Limb (tissue), 2 donors: ENCODE data around the gene LILRA2.
"Not testable (repeated sequence)": the region's sequence is repeated elsewhere in the genome, so short reads cannot be mapped to it uniquely, and the experiment has no call there.

Experiments
- DNase-seq, 2 donors: peaks; one replicate each; pipeline ENCODE4 v3.0.0-alpha.2; 2016; ENCODE audit errors: extremely low spot score in 2 of 2

Gene LILRA2

DNA sequence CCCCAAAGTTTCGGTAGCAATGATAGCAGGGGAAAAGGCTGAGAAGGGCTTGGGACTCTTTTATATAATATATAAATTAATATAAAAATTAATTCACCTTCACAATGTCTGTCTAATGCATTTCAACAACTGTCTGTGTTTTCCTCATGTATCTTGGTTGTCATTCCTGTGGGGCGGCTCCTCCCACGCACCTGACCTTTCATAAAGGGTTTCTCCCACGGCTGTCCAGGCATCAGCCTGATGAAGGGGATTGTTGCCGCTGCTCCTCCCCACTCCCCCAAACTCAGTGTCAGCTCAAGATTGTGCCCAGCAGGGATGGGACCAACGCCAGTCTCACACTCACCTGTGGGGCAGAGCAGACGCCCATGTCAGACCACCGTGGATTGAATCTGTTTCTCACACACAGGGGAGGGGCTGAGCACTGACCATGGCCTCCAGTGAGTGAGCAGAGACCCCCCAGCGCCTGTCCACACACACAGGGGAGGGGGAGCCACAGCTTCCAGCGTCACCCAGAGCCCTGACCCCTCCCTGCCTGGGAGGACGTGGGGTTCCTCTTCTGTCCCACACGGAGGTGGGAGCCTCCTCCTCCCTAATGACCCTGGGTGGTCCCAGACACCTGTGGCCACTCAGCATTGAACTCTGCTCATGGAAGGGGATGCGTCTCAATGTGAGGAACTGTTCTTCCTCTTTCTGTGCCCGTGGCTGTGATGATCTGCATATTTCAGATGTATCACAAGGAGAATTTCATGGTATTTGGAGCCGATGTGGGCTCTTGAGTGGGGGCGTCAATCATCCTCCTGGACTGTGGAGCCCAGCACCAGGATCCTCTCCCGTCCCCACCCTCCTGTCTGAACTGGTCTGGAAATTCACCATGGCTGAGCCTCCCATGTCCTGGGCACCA is 1.6 kb upstream of the LILRA2 start:
- not testable (repeated sequence) for DNase-seq

DNA sequence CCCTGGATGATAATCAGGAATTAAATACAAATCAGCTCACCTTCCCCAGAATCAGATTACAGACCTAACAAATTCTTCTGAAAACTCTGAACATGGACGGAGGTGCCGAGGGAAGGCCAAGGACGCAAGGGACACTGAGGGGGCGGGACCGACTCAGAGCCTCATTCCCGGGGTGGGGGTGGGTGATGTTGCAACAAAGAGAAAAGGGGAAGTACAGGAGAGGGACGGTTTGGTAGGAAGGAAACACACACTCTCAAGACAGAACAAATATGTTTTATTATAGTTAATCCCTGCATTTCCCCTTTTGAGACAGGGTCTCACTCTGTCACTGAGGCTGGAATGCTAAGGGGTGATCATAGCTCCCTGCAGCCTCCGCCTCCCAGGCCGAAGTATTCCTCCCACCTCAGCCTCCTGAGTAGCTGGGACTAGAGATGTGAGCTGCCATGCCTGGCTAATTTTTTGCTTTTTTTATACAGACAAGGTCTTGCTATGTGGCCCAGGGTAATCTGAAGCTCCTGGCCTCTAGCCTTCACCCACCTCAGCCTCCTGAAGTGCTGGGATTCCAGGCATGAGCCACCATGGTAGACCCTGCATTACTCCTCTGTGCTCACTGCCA is 786 bp upstream of the LILRA2 start:
- no peak for DNase-seq

DNA sequence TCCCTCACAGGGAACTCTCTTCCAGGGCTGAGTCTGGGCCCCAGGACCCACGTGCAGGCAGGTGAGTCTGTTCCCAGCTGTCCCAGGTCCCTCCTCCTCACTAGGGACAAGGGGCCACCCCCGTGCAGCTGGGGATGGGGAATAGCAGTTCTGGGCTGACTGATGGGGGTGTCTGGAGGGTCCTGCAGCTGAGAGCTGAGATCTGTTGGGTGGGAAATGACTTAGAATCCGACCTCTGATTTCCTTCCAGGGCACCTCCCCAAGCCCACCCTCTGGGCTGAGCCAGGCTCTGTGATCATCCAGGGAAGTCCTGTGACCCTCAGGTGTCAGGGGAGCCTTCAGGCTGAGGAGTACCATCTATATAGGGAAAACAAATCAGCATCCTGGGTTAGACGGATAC is 461 bp downstream of the LILRA2 start:
- no peak for DNase-seq

DNA sequence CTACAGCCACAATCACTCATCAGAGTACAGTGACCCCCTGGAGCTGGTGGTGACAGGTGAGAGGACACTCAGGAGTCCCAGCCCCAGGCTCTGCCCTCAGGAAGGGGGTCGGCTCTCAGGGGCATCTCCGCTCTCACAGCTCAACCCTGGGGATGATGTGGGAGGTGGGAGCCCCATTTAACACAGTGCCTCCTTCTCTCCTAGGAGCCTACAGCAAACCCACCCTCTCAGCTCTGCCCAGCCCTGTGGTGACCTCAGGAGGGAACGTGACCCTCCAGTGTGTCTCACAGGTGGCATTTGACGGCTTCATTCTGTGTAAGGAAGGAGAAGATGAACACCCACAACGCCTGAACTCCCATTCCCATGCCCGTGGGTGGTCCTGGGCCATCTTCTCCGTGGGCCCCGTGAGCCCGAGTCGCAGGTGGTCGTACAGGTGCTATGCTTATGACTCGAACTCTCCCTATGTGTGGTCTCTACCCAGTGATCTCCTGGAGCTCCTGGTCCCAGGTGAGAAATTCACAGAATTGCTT is 1.0 kb downstream of the LILRA2 start:
- DNase-seq, result no peak

DNA sequence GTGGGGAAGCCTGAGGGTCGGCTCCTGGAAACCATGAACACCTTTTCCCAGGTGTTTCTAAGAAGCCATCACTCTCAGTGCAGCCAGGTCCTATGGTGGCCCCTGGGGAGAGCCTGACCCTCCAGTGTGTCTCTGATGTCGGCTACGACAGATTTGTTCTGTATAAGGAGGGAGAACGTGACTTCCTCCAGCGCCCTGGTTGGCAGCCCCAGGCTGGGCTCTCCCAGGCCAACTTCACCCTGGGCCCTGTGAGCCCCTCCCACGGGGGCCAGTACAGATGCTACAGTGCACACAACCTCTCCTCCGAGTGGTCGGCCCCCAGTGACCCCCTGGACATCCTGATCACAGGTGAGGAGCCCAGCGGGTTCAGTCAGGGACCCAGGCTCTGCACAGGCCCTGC is 1.6 kb downstream of the LILRA2 start:
- not testable (repeated sequence) for DNase-seq

DNA sequence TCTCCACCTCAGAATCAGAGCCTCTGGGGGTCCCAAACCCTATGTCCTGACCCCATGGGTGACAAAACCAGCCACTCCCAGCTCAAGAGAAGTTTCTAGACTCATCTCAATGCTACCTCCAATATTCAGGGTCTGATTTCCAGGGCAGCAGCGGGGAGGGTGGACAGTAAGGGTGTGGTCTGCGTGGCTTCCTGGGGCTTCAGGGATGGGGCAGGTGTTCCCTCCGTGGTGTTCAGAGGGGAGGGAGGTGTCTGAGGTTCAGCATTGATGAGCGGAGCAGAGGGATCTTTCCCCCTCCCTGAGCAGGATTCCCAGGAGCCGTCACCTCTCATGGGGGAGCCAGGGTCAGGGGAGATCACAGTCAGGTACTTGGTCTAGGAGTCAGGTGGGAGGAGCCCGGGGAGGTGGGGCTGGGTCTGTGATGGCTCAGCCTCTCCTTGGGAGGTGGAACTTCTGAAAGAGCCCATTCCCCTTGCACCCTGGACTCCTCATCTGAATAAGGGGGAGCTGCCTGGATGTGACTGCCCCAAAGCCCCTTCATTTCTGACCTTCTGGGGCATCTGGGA is 2.9 kb downstream of the LILRA2 start:
- no peak for DNase-seq

DNA sequence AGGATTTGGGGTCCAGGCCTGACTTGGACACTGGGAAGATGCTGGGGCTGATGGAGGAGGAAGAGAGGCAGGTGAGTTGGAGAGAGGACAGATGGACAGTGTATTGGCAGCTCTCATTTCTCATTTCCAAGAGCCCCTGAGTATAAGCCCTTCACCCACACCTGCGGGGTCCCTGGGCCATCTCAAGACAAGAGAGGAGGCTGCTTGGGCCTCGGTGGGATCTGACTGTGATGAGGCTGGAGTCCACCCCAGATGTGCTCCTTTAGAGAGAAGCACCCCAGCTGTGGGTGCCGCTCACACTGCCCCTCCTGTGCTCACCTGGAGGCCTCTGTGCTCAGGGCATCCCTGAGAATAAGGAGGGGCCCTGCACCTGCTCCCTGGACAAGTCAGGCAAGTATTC is 3.7 kb downstream of the LILRA2 start:
- DNase-seq, result no peak

DNA sequence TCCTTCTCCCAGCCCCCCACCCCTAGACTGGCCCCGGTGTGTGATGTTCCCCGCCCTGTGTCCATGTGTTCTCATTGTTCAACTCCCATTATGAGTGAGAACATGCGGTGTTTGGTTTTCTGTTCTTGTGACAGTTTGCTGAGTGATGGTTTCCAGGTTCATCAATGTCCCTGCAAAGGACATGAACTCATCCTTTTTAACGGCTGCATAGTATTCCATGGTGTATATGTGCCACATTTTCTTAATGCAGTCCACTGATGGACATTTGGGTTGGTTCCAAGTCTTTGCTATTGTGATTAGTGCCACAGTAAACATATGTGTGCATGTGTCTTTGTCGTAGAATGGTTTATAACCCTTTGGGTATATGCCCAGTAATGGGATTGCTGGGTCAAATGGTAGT is 4.7 kb downstream of the LILRA2 start:
- not testable (repeated sequence) for DNase-seq

DNA sequence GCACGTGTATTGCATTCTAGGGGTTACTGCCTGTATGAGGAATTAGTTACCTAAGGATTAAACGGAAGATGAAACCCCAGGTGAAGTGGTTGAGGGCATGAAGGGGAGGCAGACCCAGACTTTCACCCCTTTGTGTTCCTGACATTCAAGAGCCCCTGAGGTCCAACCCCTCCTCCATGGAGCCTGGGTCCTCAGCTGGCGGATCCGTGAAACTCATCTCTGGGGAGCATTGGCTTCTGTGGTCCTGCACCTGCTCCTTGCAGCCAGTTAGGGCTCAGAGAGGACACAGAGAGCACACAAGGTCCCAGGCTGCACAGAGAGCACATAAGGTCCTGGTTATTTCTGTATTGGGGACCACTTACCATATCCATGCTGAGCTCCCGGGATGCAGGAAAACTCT is 12.8 kb downstream of the LILRA2 start:
- no peak for DNase-seq

DNA sequence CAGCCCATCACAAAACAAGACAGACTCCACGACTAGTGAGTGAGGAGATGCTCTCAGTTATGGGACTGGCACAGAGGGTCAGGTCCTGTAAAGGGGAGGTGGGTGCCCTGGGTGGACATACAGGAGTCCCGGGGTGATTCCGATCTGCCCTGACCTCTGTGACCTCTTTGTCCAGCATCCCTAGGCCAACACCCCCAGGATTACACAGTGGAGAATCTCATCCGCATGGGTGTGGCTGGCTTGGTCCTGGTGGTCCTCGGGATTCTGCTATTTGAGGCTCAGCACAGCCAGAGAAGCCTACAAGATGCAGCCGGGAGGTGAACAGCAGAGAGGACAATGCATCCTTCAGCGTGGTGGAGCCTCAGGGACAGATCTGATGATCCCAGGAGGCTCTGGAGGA is 13.4 kb downstream of the LILRA2 start:
- no peak for DNase-seq

DNA sequence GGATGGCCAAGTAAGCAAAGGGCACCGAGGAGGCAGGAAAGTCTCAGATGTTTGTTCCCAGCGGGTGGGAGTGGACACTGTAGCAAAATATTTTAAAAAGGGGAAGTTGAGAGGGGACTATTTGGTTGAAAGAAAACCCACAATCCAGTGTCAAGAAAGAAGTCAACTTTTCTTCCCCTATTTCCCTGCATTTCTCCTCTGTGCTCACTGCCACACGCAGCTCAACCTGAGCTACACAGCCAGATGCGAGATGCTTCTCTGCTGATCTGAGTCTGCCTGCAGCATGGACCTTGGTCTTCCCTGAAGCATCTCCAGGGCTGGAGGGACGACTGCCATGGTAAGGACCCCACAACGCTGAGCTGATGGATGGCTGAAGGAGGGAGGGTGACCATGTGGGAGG is 19.9 kb downstream of the LILRA2 start, which contains the start of gene LILRA1:
Gene LILRA1 (plus strand): TSS at position 188 of the 400 bp plus-strand sequence. CDS start 613 bp downstream, outside the sequence.
- DNase-seq, result not testable (repeated sequence)

DNA sequence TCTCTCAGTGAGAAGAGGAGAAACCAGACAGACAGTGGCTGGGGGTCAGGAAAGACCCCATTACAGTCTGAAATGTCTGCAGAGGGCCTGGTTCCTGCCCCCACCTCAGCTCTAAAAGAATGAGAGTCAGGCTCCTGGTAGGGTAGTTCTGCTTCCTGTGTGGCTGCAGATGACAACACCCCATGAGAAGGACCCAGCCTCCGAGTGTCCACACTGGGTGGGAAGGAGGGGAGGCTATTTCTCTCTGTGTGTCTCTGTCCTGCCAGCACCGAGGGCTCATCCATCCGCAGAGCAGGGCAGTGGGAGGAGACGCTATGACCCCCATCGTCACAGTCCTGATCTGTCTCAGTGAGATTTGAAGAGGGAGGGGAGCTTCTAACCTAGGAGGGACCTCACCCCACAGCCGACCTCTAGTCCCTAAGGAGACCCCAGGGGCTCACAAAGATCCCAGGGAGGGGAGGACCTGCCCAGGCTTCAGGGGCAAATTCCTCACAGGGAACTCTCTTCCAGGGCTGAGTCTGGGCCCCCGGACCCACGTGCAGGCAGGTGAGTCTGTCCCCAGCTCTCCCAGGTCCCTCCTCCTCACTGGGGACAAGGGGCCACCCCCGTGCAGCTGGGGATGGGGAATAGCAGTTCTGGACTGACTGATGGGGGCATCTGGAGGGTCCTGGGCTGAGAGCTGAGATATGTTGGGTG is 20.5 kb downstream of the LILRA2 start:
- DNase-seq, result not testable (repeated sequence)

DNA sequence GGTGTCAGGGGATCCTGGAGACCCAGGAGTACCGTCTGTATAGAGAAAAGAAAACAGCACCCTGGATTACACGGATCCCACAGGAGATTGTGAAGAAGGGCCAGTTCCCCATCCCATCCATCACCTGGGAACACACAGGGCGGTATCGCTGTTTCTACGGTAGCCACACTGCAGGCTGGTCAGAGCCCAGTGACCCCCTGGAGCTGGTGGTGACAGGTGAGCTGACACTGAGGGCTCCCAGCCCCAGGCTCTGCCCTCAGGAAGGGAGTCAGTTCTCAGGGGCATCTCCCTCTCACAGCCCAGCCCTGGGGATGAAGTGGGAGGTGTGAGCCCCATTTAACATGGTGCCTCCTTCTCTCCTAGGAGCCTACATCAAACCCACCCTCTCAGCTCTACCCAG is 21.1 kb downstream of the LILRA2 start:
- DNase-seq, result no peak

DNA sequence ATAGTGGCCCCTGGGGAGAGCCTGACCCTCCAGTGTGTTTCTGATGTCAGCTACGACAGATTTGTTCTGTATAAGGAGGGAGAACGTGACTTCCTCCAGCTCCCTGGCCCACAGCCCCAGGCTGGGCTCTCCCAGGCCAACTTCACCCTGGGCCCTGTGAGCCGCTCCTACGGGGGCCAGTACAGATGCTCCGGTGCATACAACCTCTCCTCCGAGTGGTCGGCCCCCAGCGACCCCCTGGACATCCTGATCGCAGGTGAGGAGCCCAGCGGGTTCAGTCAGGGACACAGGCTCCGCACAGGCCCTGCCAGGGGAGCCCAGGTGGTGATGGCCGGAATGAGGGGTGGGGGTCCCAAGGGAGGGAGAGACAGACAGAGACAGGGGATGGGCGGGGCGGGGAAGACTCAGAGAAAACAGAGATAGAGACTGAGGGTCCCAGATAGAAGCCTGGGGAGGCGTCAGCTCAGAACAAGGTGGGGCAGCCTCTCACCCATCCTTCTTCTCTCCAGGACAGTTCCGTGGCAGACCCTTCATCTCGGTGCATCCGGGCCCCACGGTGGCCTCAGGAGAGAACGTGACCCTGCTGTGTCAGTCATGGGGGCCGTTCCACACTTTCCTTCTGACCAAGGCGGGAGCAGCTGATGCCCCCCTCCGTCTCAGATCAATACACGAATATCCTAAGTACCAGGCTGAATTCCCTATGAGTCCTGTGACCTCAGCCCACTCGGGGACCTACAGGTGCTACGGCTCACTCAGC is 22.3 kb downstream of the LILRA2 start:
- not testable (repeated sequence) for DNase-seq

DNA sequence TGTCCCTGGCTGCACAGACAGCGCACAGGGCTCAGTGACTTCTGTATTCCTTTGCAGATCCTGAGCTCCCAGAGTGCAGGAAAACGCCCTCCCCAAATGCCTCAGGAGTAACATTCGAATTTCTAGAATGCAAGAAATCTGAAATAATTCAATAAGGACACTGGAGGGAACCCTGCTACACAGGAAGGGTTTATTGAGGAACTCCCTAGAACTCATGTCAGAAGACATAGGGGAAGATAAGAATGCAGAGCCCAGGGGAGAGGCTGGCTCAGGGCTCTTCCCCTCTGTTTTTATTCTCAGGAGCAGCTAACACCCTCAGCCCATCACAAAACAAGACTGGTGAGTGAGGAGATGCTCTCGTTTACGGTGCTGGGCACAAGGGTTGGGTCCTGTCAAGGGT is 26.6 kb downstream of the LILRA2 start:
- no peak for DNase-seq

DNA sequence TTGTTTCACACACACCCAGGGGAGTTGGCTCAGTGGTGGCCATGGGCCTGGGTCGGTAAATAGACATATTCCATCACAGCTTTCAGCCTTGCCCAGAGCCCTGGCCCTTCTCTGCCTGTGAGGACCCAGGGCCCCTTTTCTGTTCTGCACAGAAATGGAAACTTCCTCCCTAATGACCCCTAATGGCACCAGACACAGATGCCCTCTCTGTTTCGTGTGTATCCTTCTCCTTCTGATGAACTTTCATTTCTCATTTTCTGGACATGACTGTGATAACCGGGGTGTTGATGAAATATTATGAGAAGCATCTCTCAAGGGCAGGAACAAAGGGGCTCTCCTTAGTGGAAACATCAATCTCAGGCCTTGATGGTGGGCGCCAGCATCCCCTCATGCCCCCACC is 32.6 kb downstream of the LILRA2 start:
- DNase-seq, result no peak

DNA sequence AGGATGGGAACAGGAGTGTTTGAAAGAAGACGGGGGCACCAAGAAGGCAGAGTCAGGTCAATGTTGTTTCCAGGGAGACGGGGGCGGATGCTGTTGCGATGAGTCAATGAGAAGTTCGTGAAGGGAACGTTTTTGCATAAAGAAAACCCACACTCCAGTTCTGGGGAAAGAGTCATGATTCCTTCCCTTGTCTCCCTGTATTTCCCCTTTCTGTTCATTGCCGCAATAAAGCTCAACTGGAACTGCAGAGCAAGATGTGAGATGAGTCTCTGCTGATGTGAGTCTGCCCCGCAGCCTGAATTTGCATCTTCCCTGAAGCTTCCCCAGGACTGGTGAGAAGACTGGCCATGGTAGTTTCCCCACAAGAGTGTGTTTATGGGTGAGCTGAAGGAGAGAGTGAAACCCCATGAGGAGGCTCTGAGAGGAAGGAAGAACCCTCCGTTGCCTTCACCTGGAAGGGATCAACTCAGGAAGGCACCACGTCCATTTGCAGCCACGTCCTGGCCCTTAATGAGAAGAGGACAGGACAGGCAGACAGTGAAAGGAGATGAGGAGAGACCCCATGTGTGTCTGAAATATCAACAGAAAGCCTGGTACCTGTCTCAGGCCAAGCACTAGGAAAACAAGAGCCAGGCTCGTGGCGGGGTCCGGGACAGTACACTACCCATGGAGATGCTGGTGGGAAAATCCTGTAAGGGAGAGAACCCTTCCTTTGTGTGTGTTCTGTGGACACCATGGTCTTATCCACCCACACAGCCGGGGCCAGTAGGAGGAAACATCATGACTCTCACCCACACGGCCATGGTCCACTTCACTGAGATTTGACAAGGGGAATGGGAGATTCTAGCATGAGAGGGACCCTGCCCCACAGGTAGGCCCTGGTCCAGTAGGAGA is 33.5 kb downstream of the LILRA2 start:
- DNase-seq, result no peak

DNA sequence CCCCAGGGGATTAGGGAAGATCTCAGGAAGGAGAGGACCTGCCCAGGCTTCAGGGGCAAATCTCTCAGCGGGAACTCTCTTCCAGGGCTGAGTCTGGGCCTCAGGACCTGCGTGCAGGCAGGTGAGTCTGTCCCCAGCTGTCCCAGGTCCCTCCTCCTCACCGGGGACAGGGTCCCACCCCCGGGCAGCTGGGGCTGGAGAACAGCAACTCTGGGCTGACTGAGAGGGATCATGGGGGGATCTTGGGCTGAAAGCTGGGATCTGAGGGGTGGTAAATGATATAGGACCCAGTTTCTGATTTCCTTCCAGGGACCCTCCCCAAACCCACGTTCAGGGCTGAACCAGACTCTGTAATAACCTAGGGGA is 34.2 kb downstream of the LILRA2 start:
- DNase-seq, result no peak

DNA sequence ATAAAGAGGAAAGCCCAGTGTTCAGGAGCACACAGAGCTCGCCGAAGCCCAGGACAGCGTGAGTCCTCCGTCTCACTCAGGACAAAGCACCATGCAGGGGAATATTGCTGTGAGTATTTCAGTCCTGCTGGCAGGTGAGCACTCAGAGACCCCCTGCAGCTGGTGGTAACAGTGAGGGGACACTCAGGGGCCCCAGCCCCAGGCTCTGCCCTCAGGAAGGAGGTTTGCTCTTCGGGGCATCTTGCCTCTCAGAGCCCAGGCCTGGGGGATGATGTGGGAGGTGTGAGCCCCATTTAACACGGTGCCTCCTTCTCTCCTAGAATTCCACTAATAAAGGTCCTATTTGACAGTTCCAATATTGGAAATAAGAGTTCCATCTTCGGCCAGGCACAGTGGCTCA is 34.6 kb downstream of the LILRA2 start:
- DNase-seq, result no peak

DNA sequence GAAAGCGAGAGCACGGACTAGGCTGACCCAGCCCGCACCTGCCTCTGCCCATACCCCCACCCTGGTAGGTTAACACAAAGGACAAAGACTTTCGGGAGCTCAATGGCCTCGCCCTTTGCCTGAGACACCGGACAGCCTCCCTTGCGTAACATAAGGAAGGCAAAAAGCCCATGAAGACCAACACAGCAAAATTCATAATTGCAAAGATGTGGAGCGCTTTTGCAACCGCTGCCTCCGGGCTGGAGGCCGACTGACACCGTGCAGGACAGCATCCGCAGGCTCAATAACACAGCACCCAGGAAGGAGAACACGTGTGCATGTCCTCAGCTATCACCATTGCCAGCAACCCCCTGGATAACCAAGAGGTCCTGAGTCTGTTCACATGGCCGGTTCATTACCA is 35.2 kb downstream of the LILRA2 start:
- no peak for DNase-seq
